GM06990 (cell line): ENCODE results near the gene NTMT1.

Experiments
- DNase-seq: peaks from one replicate; pipeline ENCODE4 v3.0.0-alpha.2; 2011; ENCODE audit not compliant: insufficient read length; ENCODE audit errors: extremely low read depth
- H3K27me3 ChIP-seq: replicated peaks from 2 replicates; pipeline ENCODE4 v1.6.0; 2011; ENCODE audit warnings: low read length; ENCODE audit not compliant: control insufficient read depth, insufficient read depth
- H3K36me3 ChIP-seq: 2 replicates; pipeline ENCODE4 v1.5.1; 2011; ENCODE audit warnings: low read length; ENCODE audit not compliant: control insufficient read depth, insufficient read depth
- H3K4me3 ChIP-seq: replicated peaks from 2 replicates; pipeline ENCODE4 v1.5.1; 2011; ENCODE audit warnings: low read depth, mild to moderate bottlenecking, control low read depth, low read length
- CTCF ChIP-seq: IDR thresholded peaks from 2 replicates; pipeline ENCODE4 v1.5.1; 2011; ENCODE audit warnings: low read length, control low read depth, mild to moderate bottlenecking, inconsistent platforms; ENCODE audit not compliant: insufficient read depth, poor library complexity, severe bottlenecking

NTMT1 gene

GRCh38 chr9:129607027-129607387 is 19.0 kb upstream of the NTMT1 start:
- Histone ChIP-seq H3K4me3 (no peak overlapping the region), H3K36me3 (no peaks in the 10 kb centered on the region), H3K27me3 (no peaks in the 10 kb centered on the region)
- no peak for TF ChIP-seq CTCF
- no peak for DNase-seq

- no peak for DNase-seq
- TF ChIP-seq CTCF: no peak
- H3K27me3 ChIP-seq: no peaks in the 10 kb centered on the region; the same call in 1 of the 2 replicates
- no peak overlapping the region for H3K4me3 ChIP-seq
- H3K36me3 ChIP-seq: no peaks in the 10 kb centered on the region
Measured at GRCh38 chr9:129608561-129609481, 17.1 kb upstream of the NTMT1 start.

GRCh38 chr9:129609486-129610212 is 16.3 kb upstream of the NTMT1 start:
- DNase-seq: no peak
- TF ChIP-seq CTCF: no peak
- no peaks in the 10 kb centered on the region; the same call in 1 of the 2 replicates for H3K27me3 ChIP-seq
- H3K4me3 ChIP-seq: peak overlapping the region; percentile 37
- H3K36me3 ChIP-seq: no peaks in the 10 kb centered on the region

GRCh38 chr9:129610213-129610472 is 15.8 kb upstream of the NTMT1 start:
- no peak for TF ChIP-seq CTCF
- Histone ChIP-seq H3K36me3 (no peaks in the 10 kb centered on the region), H3K4me3 (peak overlapping the region; percentile 56), H3K27me3 (no peaks in the 10 kb centered on the region; the same call in 1 of the 2 replicates)
- DNase-seq: no peak

GRCh38 chr9:129610473-129611306 is 15.3 kb upstream of the NTMT1 start:
- peak; percentile 76 for DNase-seq
- peak; percentile 90 for TF ChIP-seq CTCF
- Histone ChIP-seq H3K36me3 (no peaks in the 10 kb centered on the region), H3K4me3 (peak overlapping the region; percentile 56), H3K27me3 (no peaks in the 10 kb centered on the region; the same call in 1 of the 2 replicates)
